ENCODE results near the gene MCOLN1.
"Not testable (repeated sequence)": the region's sequence is repeated elsewhere in the genome, so short reads cannot be mapped to it uniquely, and the experiment has no call there.

Gene MCOLN1

GRCh38 chr19:7526059-7526929 is 3.9 kb downstream of the MCOLN1 start:
- DNase-seq, result no peak

GRCh38 chr19:7527516-7528191 is 5.2 kb downstream of the MCOLN1 start:
- DNase-seq, result no peak

DNA sequence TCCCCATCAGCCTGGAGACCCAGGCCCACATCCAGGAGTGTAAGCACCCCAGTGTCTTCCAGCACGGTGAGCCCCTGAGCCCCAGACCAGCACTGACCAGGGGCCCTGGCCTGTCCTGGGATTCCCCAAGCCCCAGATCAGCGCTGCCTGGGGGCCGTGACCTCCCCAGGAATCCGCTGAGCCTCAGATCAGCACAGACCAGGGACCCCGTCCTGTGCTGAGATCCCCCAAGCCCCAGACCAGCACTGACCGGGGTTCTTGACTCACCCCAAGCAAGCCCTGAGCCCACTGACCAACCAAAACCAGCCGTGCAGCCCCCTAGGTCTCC is 5.7 kb downstream of the MCOLN1 start:
- no peak for DNase-seq

DNA sequence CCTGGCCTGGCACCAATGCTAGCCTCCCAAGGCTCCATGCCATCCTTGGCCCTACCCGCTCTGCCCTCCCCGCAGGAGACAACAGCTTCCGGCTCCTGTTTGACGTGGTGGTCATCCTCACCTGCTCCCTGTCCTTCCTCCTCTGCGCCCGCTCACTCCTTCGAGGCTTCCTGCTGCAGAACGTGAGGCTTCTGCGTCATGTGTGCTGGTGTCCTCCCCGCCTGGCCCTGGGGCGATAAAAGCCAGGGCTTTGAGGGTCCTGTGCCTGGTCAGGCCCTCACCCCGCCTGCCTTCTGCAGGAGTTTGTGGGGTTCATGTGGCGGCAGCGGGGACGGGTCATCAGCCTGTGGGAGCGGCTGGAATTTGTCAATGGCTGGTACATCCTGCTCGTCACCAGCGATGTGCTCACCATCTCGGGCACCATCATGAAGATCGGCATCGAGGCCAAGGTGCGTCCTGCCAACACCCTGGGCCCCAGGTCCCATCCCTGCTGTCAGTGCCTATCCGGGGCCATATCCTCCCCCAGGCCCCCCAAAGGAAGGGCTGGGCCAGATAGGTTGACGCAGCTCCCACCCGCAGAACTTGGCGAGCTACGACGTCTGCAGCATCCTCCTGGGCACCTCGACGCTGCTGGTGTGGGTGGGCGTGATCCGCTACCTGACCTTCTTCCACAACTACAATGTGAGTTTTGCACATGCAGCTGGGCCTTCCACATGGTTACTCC is 6.3 kb downstream of the MCOLN1 start:
- DNase-seq, result no peak

DNA sequence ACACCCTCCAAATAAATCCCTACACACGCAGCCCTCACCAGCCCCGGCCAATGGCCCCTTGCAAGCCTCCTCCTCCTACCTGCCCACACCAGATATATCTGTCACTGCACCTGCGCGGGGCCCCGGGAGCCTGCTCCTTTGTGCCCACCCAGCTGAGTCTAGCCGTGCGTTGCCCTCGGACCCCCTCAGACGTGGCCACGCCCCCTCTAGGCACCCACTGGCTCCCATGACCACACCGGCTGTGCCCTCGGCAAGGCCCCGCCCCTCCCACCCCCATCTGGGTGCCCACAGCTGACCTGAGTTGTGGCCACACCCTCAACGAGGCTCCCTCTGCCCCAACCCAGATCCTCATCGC is 6.8 kb downstream of the MCOLN1 start:
- no peak for DNase-seq

GRCh38 chr19:7529610-7530490 is 7.4 kb downstream of the MCOLN1 start:
- no peak for DNase-seq

- no peak for DNase-seq
These were observed 11.0 kb downstream of the MCOLN1 start for GRCh38 chr19:7533281-7533885.

GRCh38 chr19:7533925-7534480 is 11.6 kb downstream of the MCOLN1 start:
- DNase-seq, result peak; percentile 78 to 84

- DNase-seq, result peak; percentile 8 to 13
These were observed 12.2 kb downstream of the MCOLN1 start for GRCh38 chr19:7534531-7535046.

- DNase-seq, result peak; percentile 90 to 92
These were observed 12.9 kb downstream of the MCOLN1 start, which contains the start of gene PNPLA6 for GRCh38 chr19:7535047-7535997. TSS of gene PNPLA6 (plus strand) at chr19:7535717. CDS start at chr19:7535789, 72 bp downstream.

GRCh38 chr19:7535998-7536695 is 13.7 kb downstream of the MCOLN1 start:
- DNase-seq, result no peak

- not testable (repeated sequence) for DNase-seq
These were observed 16.6 kb downstream of the MCOLN1 start for GRCh38 chr19:7538990-7539389.

DNA sequence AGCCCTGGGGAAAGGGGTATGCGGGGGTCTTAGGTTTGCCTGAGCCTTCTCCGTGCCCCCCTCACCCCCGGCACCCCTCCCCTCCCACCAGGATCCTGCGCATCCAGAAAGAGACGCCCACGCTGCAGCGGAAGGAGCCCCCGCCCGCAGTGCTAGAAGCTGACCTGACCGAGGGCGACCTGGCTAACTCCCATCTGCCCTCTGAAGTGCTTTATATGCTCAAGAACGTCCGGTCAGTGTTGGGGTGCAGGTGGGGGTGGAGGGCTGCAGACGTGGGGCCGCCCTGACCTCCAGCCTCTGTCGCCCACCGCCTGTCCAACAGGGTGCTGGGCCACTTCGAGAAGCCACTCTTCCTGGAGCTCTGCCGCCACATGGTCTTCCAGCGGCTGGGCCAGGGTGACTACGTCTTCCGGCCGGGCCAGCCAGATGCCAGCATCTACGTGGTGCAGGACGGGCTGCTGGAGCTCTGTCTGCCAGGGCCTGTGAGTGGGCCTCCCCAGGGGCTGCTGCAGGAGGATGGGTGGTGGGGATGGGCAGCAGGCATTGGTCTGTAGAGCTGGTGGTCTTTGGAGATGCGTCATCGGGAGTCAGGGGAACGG is 17.5 kb downstream of the MCOLN1 start:
- DNase-seq, result no peak

DNA sequence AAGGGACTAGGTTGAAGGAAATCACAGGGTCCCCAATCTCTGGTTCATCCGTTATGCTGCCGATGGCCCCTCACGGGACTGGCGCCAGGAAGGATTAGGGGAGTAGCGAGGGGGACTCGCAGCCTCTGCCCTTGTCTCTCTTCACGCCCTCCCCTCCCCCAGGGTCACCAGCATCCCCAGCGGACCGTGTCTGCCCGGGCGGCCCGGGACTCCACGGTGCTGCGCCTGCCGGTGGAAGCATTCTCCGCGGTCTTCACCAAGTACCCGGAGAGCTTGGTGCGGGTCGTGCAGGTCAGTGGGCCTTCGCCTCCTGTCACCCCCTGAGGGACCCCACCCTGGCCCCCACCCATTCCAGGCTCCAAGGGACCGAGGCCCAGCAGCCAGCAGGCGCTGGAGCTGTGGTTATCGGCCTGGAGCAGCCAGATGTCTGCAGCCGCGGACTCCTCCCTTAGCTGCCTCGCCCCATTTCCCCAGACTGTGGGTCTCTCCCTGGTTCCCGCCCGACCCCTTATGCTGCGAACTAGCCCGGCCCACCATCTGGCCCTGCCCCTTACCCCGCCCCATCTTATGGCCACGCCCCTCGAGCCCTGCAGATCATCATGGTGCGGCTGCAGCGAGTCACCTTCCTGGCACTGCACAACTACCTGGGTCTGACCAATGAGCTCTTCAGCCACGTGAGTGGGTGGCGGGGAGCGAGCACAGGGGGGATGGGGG is 18.5 kb downstream of the MCOLN1 start:
- DNase-seq, result no peak

GRCh38 chr19:7541475-7541824 is 19.0 kb downstream of the MCOLN1 start:
- DNase-seq, result no peak

DNA sequence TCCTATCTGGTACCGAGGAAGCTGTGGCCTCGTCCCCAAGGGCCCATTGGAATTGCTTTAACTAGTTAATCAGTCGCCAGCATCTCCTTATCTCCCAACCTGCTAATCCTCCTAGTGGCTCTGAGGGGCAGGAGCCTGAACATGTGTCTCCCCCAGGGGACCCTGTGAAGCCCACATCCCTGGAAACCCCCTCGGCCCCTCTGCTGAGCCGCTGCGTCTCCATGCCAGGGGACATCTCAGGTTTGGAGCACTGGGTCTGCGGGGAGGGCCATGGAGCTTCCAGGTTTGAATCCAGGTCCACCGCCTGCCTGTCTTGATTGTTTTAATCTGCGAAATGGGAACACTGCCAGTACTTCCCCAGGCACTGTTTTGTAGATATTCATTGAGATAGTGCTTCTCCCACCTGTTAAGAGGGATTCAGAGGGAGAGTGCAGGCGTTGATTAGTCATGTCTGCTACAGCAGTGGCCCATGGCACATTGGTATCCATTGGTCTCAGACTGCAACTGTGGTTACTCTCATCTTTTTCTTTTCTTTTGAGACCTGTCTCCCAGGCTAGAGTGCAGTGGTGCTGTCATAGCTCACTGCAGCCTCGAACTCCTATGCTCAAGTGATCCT is 19.5 kb downstream of the MCOLN1 start:
- DNase-seq, result no peak

DNA sequence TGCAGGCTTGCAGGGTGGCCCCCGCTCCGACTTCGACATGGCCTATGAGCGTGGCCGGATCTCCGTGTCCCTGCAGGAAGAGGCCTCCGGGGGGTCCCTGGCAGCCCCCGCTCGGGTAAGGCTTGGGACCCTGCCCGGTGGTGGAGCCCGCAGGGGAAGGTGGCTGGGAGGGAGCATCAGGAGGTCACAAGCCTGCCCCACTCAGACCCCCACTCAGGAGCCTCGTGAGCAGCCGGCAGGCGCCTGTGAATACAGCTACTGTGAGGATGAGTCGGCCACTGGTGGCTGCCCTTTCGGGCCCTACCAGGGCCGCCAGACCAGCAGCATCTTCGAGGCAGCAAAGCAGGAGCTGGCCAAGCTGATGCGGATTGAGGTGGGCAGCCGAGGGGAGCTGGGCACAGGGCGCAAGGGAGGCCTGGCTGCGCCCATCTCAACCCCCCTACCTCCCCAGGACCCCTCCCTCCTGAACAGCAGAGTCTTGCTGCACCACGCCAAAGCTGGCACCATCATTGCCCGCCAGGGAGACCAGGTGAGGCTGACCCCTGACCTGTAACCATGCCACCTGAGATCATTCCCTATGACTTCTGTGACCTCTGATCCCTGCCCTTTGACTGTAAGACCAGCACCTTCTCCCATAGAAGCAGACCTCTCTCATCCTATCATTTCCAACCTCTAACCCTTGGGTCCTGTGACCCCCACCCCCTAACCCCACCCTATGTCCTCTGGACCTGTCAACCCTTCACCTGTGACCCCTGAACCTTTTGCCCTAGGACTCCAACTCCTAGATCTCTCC is 20.3 kb downstream of the MCOLN1 start:
- DNase-seq, result no peak

Data from NCI-H2081 (cell line).